Measurements from ENCODE around the gene NOM1.

- TF ChIP-seq CTCF (IDR thresholded peaks at IDR 0.05) (no peak), POLR2A (IDR thresholded peaks at IDR 0.05) (no peak)
These were observed 41.9 kb upstream of the NOM1 start for GRCh38 chr7:156907656-156908055.

Measured in uterus (tissue), 2 donors.